Left ventricle myocardium inferior (tissue), 1 donor: ENCODE measurements around the gene PARVG. TPM values are rescaled to one million over a fixed set of nuclear protein-coding genes. Genes with fewer than 3 reads are reported as not detected.

Experiments
- DNase-seq: peaks from one replicate; pipeline ENCODE4 v3.0.0-alpha.2; 2020
- H3K27ac ChIP-seq: fragments of 200-600 bp; replicated peaks from 2 replicates; pipeline ENCODE4 v1.8.0; 2021
- H3K27me3 ChIP-seq: fragments of 200-600 bp; 2 replicates; pipeline ENCODE4 v1.8.0; 2021; ENCODE audit warnings: low read depth
- H3K36me3 ChIP-seq: fragments of 200-600 bp; 2 replicates; pipeline ENCODE4 v1.8.0; 2021
- H3K4me1 ChIP-seq: fragments of 200-600 bp; 2 replicates; pipeline ENCODE4 v1.8.0; 2021
- H3K4me3 ChIP-seq: fragments of 200-600 bp; 2 replicates; pipeline ENCODE4 v1.8.0; 2021; ENCODE audit warnings: mild to moderate bottlenecking, moderate library complexity
- H3K9me3 ChIP-seq: fragments of 200-600 bp; replicated peaks from 2 replicates; pipeline ENCODE4 v1.8.0; 2021
- CTCF ChIP-seq: fragments of 200-600 bp; IDR thresholded peaks from 2 replicates; pipeline ENCODE4 v1.8.0; 2021; ENCODE audit warnings: antibody characterized with exemption, mild to moderate bottlenecking, borderline replicate concordance
- intact Hi-C: fragments of 100-400 bp; cut with micrococcal nuclease; formaldehyde crosslinking; loops from one replicate; pipeline ENCODE4 v1.11.0; 2022
- total RNA-seq: library from RNA; stranded (reverse); fragmentation: NEBNext Ultra II Directional; extraction: Animal tissue kit (Norgen Biotek cat#: 25700); gene quantifications from one replicate; pipeline ENCODE4 v1.2.1, GENCODE V29; 2021
- donor health status: DM: no; HTN: yes; CAD: no; lungs with severe emphysema.

Gene PARVG
- total RNA-seq, 1 donor from 2014 or later, result 2.8 TPM

GRCh38 chr22:44245867-44246266 lies 65.1 kb downstream of the PARVG start:
- DNase-seq, result no peak
- no peak for TF ChIP-seq CTCF
- no peak overlapping the region for H3K4me3 ChIP-seq
- H3K27ac ChIP-seq, result no peak overlapping the region
- H3K36me3 ChIP-seq, result no peaks in the 10 kb centered on the region
- intact Hi-C loops, result no loop called here
- H3K4me1 ChIP-seq, result peaks cover 5% of the 10 kb centered on the region
- H3K9me3 ChIP-seq, result peaks cover 20% of the 10 kb centered on the region
- peaks cover 28% of the 10 kb centered on the region for H3K27me3 ChIP-seq

GRCh38 chr22:44246615-44247326 lies 66.0 kb downstream of the PARVG start:
- DNase-seq, result no peak
- Histone ChIP-seq H3K36me3 (no peaks in the 10 kb centered on the region), H3K4me1 (peaks cover 5% of the 10 kb centered on the region), H3K27me3 (peaks cover 28% of the 10 kb centered on the region), H3K9me3 (peaks cover 22% of the 10 kb centered on the region), H3K4me3 (no peak overlapping the region), H3K27ac (no peak overlapping the region)
- intact Hi-C loops, result no loop called here
- TF ChIP-seq CTCF, result no peak

GRCh38 chr22:44247346-44247745 lies 66.6 kb downstream of the PARVG start:
- H3K27ac ChIP-seq, result no peak overlapping the region
- DNase-seq, result no peak
- H3K9me3 ChIP-seq, result peaks cover 22% of the 10 kb centered on the region
- intact Hi-C loops, result no loop called here
- TF ChIP-seq CTCF, result no peak
- H3K4me1 ChIP-seq, result peaks cover 5% of the 10 kb centered on the region
- H3K27me3 ChIP-seq, result peaks cover 28% of the 10 kb centered on the region
- H3K36me3 ChIP-seq, result no peaks in the 10 kb centered on the region
- no peak overlapping the region for H3K4me3 ChIP-seq

GRCh38 chr22:44247923-44248892 lies 67.5 kb downstream of the PARVG start:
- Histone ChIP-seq H3K4me1 (peaks cover 5% of the 10 kb centered on the region), H3K27me3 (peaks cover 22% of the 10 kb centered on the region), H3K27ac (no peak overlapping the region), H3K4me3 (no peak overlapping the region), H3K36me3 (no peaks in the 10 kb centered on the region), H3K9me3 (peaks cover 22% of the 10 kb centered on the region)
- intact Hi-C loops, result no loop called here
- no peak for DNase-seq
- no peak for TF ChIP-seq CTCF

GRCh38 chr22:44248926-44249325 lies 68.2 kb downstream of the PARVG start:
- Histone ChIP-seq H3K4me1 (peaks cover 5% of the 10 kb centered on the region), H3K4me3 (no peak overlapping the region), H3K9me3 (peaks cover 22% of the 10 kb centered on the region), H3K36me3 (no peaks in the 10 kb centered on the region), H3K27me3 (peaks cover 15% of the 10 kb centered on the region), H3K27ac (no peak overlapping the region)
- TF ChIP-seq CTCF, result no peak
- DNase-seq, result no peak
- intact Hi-C loops, result no loop called here
